HG03196 (cell line): ENCODE results near the gene ANKUB1.

Experiments
- ATAC-seq: cut with Tn5 transposase; IDR thresholded peaks from one replicate; pipeline ENCODE4 v1.9.1; 2021; ENCODE audit not compliant: unreplicated experiment

Gene ANKUB1

GRCh38 chr3:149810846-149811245 is 18.5 kb upstream of the ANKUB1 start:
- ATAC-seq, result no peak

DNA sequence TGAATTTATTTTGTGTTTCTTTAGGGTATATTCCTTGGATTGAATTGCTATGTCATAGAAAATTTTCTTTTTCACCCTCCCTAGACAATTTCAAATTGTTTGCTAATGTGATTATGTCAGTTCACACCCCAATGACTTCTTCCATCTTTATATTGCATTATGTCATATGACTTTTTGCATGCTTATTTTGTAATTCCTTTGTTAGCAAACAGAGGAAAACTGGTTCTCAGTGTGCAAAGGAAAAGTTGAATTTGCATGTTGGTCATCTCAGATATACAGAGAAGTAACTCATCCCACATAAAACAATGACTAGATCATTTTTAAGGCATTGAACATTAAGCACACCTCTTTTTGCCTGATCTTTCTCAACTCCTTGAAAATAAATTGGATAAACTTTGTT is 17.3 kb upstream of the ANKUB1 start:
- ATAC-seq, result no peak

DNA sequence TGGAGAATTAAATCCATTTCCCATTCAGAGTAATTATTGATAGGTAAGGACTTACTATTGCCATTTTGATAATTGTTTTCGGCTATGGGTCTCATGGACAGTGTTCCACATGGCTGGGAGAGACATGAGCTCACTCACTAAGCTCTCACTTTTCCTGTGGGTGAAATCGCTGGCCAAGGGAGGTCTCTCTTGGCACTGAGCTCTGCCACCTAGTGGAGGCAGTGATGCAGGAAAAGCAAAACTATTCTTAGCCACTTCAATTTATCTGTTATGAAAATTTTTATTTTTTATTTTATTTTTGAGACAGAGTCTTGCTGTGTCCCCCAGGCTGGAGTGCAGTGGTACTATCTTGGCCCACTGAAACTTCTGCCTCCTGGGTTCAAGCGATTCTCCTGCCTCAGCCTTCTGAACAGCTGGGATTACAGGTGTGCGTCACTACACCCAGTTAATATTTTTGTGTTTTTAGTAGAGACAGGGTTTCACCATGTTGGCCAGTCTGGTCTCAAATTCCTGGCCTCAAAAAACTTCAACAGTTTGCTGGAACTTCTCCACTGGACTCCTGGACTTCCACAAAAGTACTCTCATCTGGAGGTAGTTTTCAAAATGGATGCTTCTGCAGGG is 16.0 kb upstream of the ANKUB1 start:
- ATAC-seq, result no peak

DNA sequence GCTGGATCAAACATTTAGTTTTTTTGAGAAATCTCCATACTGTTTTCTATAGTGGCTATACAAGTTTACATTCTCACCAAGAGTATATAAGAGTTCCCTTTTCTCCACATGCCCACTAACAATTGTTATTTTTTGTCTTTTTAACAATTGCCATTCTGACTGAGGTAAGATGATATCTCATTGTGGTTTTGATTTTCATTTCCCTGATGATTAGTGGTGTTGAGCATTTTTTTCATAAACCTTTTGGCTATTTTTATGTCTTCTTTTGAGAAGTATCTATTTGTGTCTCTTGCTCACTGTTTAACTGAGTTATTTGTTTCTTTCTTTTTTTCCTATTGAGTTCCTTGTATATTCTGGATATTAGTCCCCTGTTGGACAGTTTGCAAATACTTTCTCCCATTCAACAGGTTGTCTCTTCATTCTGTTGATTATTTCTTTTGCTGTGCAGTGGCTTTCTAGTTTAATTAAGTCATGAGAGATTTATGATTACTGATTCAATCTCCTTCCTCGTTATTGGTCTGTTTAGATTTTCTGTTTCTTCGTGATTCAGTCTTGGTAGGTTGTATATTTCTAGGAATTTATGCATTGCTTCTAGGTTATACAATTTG is 13.9 kb upstream of the ANKUB1 start:
- no peak for ATAC-seq

DNA sequence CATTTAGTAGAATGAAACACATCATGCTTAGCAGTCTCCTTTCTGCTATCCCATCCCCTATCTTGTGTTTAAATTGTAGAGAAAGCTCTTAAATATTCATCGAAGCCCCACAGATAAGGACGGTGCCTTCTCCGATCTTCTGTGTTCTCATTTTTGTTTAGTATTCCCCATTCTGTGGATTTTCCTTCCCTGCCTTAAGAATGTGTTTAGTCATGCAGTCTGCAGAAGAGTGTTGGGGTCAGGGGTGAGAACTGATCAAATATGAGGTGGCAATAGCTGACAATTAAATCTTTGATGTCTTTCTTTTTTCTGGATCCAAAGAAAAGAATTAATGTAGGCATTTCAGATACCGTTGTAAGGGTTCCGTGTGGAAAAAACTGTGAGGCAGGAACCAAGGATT is 9.3 kb upstream of the ANKUB1 start:
- no peak for ATAC-seq

DNA sequence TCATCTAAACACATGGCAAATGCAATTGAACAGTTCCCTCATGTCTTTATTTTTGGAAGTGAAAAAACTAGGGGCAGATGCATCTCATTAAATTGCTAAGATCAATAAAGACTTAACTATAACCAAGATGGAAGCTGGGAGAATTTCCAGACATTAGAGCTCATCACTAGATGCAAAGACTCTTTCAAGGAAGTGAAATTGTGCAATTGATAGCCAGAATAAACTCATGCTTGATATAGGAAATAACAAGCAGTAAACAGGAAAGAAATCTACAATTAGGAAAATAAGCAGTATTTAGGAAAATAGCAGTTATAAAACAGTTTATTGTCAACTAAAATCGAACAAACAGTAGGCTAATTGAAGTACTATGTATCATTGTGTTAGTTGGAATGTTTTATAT is 8.8 kb upstream of the ANKUB1 start:
- no peak for ATAC-seq

DNA sequence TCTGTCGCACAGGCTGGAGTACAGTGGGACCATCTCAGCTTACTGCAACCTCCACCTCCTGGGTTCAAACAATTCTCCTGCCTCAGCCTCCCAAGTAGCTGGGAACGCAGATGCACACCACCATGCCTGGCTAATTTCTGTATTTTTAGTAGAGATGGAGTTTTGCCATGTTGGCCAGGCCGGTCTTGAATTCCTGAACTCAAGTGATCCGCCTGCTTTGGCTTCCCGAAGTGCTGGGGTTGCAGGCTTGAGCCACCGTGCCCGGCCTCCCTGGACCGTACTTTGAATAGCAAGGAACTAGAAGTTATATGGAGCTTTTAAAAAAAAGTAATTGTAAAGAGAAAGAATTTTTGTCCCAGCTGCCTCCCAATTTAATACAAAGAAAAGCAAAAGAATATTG is 8.3 kb upstream of the ANKUB1 start:
- no peak for ATAC-seq

- no peak for ATAC-seq
Observed at GRCh38 chr3:149796026-149796425, 3.7 kb upstream of the ANKUB1 start.

- ATAC-seq, result no peak
Observed at GRCh38 chr3:149790698-149791097, 1.7 kb downstream of the ANKUB1 start.

GRCh38 chr3:149790268-149790667 is 2.1 kb downstream of the ANKUB1 start:
- no peak for ATAC-seq

DNA sequence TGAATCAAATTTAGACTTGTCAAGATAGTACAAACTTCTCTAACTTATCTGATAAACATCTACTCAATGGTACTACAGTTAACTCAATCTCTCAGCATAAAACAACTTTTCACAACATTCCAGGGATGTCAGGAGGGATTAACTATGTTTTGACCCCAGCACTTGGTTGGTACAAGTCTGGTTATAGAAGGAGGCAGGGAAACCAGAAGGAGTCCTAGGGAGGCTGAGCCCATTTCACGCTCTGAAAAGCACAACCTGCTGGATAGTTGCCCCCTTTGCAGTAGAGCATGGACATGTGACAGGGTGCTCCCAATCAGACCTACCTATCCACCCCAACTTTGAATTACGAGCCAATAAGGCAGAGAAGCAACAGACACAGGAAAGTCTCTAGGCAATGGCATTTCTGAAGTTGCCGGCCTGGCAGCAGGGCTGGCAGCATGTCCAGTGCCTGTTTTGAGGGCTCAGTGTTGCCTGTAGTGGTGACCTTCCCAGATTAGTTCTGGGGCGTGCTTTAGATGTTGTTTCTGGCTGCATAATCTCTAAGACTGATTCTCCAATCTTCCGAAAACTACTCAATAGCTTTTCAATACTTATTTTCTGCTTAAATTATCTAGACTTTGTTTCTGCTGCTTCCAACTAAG is 8.2 kb downstream of the ANKUB1 start:
- no peak for ATAC-seq

GRCh38 chr3:149783576-149783975 is 8.8 kb downstream of the ANKUB1 start:
- no peak for ATAC-seq

GRCh38 chr3:149781741-149782140 is 10.6 kb downstream of the ANKUB1 start:
- no peak for ATAC-seq

- no peak for ATAC-seq
Observed at GRCh38 chr3:149781211-149781610, 11.1 kb downstream of the ANKUB1 start.

DNA sequence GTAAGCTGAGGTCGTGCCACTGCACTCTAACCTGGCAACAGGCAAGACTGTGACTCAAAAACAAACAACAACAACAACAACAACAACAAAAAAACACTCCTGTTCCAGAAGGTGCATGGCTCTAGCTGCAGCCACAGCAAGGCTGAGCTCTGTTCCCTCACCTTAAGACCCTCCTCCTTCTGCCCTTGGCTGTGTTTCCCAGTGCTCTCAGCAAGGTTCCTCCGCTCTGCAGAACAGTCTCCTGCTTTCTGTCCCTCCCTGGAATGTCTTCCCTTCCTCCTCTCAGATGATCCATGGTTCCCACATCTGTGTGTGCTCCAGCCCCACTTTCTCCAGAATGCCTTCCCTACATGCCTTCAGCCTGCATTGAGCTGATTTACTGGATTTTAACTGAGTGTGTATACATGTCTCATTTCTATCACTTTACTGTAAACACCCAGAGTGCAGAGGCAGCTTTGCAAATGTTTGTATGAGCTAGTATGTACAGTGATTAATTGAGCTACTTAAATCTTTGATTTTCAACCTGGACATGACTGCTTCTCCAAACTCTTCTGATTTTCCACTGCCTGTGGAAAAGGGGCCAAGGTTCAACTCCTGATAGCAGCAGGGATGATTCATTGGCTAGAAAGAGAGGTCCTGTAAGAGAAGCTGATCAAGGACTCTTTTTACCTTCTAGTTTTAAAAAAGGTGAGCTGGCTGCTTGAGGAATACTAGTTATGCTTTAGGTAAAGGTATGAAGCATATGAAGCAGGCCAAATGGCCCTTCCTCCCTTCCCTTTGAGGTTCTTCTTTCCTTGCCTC is 14.7 kb downstream of the ANKUB1 start:
- ATAC-seq, result no peak

DNA sequence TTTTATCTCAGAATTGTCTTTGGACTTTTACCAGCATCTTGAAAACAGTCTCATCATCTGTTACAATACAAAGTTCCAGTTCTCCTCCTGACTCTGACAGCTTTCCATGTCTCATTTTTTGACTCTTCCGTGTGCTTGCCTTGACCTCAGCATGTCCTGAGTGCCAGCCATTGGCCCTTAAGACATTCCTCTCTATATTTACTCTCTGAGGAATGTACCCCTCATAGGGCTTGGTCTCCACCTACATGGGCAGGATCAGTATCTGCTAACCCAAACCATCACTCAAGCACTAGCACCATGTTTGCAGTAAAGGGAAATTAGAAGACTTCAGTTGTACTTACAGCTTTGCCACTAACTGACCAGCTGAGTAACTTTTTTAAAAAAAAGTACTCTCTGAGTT is 16.2 kb downstream of the ANKUB1 start:
- ATAC-seq, result no peak

- no peak for ATAC-seq
Observed at GRCh38 chr3:149772861-149773260, 19.5 kb downstream of the ANKUB1 start.

- ATAC-seq, result no peak
Observed at GRCh38 chr3:149771652-149772271, 20.6 kb downstream of the ANKUB1 start.

DNA sequence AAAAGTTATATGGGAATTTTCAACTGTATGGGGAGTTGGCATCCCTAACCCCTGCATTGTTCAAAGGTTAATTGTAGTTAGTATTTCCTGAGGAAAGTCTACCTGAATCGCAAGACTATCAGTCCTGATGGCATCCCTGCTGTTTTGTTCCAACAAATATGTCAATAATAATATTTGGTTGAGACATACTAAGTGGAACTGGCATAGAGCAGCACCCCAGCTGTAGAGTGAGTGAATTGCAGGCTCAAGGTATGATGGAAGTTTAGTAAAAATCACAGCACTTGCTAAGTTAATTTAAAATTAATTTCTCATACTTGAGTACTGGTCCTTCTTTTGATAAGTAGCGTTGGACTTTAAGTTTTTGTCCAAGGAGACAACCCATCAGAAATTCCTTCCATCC is 22.1 kb downstream of the ANKUB1 start:
- ATAC-seq, result no peak

- ATAC-seq, result no peak
Observed at GRCh38 chr3:149768704-149769103, 23.6 kb downstream of the ANKUB1 start.

DNA sequence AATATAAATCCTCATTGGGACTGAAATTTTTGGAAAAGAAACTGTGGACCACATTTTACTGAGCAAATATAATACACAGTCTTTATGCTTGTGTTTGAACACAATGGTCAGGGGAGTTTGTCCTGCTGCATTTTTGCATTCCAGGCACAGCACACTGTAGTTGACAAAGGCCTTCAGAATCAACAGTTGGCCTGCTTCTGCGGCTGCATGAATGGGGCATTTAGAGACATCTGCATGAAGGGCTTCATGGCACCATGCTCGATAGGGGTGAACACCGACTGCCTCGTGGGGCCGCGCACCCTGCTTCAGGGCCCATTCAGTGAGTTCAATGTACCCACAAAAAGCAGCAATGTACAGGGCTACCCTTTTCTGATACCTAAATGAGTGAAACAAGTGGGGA is 24.6 kb downstream of the ANKUB1 start:
- no peak for ATAC-seq
